Activated T-cell treated with anti-CD3 and anti-CD28 coated beads for 4 hours (primary cell): ENCODE results near the gene MAMDC4.
A peak's percentile ranks its signal among the peaks of the same experiment; 100 is the strongest.
"Not testable (repeated sequence)": the region's sequence is repeated elsewhere in the genome, so short reads cannot be mapped to it uniquely, and the experiment has no call there.

ENCODE experiments used
- DNase-seq: peaks from one replicate; pipeline ENCODE4 v3.0.0-alpha.2; 2020

The MAMDC4 gene

DNA sequence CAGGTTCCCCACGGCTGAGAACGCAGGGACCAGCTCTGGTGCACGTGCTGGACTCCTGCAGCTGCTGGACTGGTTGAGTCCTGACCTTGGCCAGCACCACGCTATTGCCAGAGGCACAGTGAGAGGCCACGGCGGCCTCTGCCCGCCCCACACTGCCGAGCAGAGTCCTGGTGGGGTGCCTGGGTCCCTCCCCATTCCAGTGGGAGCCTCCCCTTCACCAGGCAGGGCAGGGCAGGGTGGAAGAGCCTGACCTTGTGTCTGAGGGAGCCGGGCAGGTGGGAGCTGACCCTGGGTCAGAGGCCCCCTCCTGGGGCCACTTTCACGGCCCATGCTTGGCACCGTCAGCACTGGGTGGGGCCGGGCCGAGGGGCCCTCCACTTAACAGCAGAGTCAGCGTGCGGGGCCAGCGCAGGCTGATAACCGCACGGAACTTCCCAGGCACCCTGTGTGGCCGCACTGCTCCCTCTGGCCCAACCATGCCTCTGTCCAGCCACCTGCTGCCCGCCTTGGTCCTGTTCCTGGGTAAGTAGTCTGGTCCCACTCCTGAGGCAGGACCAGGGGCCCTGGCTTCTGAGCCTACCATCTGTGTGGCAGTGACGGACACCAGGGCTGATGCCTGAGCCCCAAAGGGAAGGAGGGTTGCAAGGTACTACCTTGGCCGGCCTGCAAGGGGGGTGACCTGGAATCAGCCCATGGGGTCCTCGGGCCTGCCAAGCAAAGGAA lies at the start of gene MAMDC4:
Gene MAMDC4 (plus strand): TSS at position 406 of the 723 bp plus-strand sequence. CDS start 71 bp downstream, at position 477.
- no peak for DNase-seq

DNA sequence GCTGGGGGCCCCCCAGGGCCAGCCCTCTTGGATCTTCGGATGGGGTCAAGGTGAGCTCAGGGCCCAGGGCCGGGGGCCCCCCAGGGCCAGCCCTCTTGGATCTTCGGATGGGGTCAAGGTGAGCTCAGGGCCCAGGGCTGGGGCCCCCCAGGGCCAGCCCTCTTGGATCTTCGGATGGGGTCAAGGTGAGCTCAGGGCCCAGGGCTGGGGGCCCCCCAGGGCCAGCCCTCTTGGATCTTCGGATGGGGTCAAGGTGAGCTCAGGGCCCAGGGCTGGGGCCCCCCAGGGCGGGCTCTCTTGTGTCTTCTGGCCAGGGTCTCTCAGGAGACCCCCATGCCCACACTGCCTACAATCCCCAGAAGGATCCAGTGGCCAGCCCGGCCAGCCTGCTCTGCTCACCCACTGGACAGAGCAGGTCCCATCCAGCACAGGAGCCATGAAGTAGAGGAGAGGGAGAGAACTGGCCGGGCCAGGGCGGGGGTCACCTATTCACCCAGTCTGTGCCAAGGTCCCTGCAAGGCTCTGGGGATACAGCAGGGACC lies 49.1 kb upstream of the MAMDC4 start:
- not testable (repeated sequence) for DNase-seq

DNA sequence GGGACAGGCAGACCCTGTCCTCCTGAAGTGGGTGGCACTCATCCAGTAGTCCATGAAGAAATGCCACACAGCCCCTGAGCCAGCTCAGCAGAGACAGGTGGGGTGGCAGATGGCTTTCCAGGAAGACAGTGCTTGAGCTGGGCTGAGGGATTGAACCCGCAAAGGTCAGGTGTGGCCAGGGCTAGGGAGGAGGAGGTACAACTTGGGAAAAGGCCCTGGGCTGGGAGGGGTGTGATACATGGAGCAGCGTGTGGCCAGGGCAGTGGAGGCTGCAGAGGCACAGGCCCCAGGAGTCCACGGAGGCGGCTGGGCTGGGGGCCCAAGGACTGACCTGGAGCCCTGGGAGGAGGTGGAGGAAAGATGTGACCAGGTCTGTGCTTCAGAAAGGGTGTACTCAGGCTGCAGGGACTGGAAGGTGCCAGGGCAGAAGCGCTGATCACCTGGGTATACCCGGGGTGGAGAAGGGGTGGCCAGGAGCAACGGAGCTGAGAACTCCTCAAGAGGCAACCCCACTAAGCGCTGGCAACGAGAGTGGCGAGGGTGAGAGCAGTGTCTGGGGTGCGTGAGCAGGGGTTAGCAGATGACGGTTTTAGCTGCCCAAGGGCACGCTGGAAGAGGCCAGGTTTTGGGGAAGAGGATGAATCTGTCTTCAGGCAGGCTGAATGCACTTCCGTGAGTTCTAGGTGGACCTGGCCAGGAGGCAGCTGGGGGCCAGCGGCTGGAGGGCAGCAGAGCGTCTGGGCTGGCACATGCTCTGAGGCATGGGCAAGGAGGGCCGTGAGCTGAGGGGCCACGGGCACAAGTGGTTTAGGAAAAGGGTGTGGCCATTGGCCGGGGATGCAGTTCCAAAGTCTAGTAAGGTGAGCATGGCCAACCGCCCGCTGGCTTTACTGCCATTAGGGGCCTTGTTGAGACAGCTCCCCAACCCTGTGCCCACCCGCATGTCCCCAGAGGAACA lies 48.3 kb upstream of the MAMDC4 start:
- no peak for DNase-seq

DNA sequence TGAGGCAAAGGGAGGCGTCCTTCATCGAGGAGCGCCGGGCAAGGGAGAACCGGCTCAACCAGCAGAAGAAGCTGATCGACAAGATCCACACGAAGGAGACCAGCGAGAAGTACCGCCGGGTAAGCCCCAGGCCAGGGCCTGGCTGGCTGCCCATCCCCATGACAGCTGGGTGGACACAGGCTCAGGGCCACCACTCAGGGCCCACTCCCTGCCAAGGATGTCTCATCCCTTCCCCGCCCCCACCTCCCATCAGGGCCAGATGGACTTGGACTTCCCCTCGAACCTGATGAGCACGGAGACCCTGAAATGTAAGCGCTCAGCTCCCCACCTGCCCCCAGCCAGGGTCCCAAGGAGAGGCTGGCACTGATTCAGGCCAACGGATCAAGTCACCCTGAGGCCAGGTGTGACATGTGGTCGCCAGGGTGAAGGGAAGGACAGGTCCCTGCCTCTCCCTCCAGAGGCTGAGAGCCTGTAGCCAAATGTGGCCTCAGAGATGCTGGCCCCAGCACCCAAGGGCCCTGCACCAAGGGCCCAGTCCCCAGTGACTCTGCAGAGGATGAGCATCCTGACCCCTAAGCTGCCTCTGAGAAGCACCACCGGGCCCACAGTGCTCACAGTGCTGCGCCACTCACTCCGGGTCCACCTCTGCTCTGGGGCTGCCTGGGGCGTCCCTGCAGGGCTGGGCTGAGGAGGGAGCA lies 47.5 kb upstream of the MAMDC4 start:
- no peak for DNase-seq

DNA sequence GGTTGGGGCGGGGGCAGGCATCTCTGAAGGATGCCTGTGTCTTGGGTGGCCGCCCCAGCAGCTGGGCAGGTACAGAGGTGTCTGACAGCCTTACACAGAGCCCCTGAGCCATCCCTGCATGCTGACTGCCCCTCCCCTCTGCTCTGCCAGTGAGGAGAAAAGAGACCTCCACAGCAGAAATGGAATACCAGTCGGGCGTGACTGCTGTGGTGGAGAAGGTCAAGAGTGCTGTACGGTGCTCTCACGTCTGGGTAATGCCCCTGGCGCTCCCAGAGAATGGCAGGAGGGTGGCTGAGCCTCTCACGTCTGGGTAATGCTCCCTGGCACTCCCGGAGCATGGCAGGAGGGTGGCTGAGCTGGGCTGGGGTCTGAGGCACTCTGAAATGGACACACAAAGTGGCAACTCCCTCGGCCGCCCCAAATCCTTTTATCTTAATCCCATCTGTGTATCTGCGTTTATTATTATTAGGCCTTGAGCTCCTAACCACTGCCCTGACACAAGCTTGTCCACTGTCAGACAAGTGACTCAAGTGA lies 46.9 kb upstream of the MAMDC4 start:
- DNase-seq = no peak

DNA sequence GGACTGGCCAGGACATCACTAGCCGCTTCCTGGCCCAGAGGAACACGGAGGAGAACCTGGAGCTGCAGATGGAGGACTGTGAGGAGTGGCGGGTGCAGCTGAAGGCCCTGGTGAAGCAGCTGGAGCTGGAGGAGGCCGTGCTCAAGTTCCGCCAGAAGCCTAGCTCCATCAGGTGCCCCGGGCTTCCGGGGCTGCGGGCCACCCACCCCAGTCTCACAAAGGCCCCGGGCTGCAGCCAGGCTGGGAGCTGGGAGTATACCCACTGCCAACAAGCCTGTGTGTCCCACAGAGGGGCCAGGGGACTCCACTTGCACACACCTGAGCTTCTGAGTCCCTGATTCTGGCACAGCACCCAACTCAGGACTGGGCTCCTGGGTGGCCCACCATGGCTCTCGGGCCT lies 46.1 kb upstream of the MAMDC4 start:
- no peak for DNase-seq

DNA sequence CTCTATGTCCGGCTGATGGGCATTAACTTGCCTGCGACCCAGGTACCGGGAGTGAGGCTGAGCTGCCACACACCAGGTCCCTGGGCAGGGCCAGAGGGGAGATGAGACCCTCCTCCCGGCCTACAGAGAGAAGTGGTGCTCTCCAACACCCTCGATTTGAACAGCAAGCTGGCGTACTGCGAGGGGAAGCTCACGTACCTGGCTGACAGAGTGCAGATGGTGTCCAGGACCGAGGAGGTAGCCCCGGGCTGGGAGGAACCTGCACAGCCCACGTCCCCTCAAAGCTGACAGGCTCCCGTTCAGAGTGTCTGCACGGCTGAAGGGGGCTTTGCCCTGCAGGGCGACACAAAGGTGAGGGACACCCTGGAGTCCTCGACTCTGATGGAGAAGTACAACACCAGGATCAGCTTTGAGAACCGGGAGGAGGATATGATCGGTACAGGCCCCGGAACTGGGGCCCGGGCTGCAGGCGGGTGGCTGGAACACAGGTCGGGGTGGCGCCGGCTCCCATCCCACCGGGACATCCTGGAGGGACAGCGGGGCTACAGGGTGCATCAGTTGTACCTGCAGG lies 45.4 kb upstream of the MAMDC4 start:
- no peak for DNase-seq

DNA sequence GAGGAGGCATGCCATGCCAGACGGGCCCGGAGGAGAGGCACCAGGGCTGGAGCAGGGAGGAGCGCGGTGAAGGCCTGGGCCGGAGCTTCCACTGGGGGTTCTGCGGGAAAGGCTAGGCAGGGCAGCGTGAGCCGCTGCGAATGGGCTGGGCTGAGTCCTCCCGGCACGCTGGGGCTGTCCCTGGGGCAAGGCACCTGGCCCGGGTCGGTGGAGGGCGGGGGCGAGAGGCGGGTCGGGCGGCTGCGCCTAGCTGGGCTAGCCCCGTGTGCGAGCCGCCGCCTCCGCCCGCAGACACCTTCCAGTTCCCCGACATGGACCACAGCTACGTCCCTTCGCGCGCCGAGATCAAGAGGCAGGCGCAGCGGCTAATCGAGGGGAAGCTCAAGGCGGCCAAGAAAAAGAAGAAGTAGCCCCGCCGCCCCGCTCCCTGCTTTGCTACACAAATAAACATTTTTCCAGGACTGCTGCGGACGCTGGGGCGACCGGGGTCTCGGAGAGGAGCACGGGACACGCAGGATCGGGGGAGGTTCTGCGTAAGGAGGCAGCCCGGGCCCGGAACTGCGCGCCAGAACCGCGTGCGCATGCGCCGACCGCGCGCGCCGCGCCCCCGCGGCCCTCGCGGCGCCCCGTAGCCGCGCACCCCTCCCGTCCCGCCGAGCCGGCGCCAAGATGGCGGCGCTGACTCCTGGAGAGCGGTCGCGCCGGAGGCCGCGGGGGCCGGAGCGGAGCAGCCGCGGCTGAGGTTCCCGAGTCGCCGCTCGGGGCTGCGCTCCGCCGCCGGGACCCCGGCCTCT lies 44.7 kb upstream of the MAMDC4 start, which contains the start of gene RABL6:
Gene RABL6 (plus strand): TSS at position 668 of the 794 bp plus-strand sequence. CDS start 249 bp downstream, outside the sequence.
- DNase-seq = peak; percentile 67

DNA sequence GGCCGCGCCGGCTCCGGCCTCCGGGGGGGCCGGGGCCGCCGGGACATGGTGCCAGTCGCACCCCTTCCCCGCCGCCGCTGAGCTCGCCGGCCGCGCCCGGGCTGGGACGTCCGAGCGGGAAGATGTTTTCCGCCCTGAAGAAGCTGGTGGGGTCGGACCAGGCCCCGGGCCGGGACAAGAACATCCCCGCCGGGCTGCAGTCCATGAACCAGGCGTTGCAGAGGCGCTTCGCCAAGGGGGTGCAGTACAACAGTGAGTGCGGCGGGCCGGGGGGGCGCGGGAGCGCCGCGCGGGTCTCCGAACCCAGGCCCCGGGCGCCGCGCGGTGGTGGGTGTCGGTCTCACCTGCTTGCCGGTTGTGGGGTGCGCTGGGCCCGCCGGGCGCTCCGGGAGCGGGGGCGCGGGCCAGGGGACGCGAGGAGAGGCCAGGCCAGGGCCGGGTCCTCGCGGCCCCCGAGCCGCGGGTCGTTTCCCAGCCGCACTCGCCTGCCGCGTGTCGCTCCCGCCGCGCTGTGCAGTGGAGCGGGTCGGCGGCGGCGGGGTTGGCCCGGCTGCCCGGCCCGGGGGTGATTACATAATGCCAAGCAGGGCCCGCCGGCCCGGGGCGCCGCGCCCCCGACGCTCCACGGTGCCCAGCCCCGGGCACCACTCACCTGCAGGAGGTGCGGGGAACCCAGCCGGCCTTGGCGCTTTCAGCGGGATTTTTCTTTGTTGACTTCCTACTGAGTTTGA lies 43.9 kb upstream of the MAMDC4 start:
- peak; percentile 34 for DNase-seq

DNA sequence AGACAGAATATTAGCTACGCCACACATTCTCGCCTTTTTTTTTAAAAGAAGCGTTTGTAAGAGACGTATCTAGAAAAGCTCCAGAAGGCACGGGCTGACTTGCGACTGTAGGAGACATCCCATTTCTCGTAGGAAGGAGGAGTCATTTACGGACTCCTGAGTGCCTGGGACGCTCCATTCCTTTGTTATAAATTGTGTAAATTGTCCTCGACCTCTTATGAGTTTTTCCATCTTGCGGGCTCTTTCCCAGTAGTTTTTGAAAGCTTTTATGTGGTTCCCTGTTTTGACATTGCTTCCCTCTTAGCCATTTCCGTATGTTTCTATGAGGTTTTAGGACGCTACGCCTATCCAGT lies 43.4 kb upstream of the MAMDC4 start:
- no peak for DNase-seq

DNA sequence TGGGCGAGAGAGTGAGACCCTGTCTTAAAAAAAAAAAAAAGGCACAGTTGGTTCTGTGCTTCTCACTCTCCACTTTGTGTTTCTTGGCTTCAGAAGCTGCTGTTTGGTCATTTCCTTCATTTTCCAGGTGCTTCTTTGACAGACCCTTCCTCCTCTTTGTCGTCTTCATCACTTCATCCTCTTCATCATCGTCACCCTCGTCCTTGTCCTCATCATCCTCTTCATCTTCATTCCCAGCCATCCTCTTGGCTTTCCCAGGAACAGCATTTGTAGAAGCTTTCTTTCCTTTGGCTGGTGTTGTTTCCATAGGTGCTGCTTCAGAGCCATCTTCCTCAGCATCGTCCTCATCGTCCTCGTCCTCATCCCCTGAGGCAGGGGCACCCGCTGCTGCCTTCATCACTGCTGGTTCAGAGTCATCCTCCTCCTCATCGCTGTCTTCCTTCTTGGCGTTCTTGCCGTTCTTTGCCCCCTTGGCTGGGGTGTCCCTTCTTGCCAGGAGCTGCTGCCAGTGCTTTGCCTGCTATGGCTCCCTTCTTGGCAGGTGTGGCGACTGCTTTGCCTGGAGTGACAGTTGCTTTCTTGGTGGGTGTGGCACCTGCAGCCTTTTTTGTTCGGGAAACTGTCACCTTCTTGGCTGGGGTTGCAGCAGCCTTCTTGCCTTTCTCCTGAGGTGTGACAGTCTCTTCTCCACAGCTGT lies 37.3 kb upstream of the MAMDC4 start:
- DNase-seq = no peak

DNA sequence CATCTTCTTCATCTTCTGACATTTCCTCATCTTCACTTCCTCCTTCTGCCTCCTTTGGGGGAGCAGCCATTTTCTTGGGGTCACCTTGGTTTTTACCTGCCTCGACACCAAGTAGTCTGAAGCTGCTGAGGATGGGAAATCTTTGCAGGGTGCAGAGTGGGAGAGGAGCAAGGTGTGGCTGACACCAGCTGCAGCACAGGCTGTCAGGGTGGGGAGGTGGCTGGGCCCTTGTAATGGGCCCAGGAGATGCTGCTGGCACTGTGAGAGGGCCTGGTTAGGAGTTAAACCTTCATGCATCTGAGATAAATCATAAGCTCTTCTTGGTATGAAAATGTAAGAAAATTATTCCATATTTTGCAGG lies 36.7 kb upstream of the MAMDC4 start:
- no peak for DNase-seq

DNA sequence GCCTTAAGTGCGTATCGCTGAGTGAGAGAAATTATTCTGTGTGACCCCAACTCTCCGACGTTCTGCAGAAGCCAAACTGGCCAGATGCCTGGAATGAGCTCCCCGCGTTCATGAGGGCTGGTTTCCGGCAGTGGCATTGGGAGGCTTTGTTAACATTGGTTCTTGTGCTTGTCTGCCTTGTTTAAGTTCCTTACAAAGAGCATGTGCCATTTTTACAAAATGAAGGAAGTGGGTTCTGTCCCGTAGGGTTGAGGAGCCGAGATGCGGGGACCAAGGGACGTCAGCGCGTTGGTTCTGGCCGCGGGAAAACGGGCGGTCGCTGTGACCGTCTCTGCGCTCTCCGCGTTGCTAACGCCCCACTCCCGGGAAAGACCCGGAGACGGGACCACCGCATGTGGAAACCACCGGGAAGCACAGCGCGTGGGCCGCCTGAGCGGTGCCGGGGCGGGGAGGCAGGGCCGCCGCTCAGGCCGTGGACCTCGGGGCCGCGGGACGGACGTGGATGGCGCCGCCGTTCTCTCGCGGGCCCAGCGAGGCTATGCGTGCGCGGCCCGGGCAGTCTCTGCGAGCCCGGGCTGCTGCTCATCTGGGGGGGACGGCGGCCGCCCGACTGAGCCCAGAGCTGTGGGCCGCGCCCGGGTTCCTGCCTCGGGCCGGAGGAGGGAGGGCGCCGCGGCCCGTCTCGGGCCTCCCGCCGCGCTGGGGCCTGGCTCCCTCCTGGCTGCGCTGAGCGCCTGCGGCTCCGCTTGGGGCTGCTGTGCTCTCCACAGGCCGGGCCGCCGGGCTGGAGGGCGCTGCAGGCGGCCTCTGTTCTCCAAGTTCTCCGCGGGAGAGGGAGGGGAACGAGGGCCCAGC lies 30.9 kb upstream of the MAMDC4 start:
- no peak for DNase-seq

DNA sequence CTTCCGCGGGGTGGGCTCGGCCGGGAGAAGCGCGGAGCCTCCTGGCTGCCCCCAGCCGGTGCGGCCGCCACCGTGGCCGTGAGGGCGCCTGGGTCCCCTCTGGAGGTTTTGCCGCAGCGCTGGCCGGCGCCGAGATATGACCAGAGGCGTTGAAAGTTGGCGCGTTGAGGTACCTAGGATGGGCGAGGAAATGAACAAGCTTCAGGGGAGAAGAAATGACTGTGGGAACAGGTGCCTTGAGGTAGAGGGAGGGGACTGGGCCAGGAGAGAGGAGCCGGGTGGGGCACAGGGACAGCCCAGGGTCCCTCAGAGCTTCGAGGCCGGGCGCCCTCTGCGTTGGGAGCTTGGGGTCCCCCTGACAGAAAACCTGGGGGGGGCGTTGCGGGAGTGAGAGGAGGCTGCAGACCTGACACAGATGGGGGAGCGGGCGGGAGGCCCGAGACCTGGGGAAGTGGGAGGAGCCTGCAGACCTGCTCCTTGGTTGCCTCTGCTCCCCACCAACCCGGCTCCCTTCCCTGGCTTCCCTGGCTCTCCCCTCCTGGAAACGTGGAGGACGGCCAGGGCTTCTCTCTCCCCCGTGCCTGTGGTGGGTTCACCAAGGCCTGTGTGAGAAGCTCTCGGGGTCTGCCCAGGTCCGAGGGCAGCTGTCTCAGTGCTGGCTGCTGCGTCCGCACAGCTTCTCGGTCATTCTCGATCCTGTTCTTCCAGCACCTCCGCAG lies 30.2 kb upstream of the MAMDC4 start:
- no peak for DNase-seq

DNA sequence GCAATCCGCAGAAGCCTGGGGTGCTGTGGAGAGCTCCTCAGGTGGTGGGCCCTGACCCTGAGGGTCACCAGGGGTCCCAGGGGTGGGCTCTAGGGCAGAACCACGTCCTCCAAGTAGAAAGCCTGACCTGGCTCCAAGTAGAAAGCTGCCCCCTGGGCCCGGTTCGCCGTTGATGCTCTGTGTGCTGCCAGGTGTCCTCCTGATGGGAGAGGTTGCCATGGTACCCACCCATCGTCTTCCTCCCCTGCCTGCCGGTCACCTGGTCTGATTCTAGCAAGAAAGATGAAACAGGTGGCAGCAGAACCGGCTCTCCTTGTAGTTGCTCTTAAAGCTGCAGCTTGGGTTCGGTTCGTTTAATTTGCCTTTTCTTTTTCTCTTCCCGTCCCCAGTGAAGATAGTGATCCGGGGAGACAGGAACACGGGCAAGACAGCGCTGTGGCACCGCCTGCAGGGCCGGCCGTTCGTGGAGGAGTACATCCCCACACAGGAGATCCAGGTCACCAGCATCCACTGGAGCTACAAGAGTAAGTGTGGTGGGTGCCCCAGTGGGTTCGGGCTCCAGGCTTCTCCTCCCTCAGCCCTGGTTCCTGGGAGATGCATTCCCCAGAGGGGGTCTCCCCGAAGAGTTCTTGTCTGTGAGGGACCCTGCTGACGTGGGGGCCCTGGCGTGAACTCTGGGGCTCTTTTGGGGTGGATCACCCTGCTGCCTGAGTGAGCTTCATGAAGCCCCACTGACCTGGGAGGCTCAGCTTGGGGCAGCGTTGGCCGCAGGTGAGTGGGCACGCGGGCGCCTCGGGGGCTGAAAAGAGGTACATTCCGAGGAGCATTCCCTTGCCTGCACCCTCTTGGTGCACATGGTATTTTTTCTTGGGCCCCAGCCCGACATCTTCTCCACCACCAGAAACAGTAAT lies 28.8 kb upstream of the MAMDC4 start:
- DNase-seq = no peak

DNA sequence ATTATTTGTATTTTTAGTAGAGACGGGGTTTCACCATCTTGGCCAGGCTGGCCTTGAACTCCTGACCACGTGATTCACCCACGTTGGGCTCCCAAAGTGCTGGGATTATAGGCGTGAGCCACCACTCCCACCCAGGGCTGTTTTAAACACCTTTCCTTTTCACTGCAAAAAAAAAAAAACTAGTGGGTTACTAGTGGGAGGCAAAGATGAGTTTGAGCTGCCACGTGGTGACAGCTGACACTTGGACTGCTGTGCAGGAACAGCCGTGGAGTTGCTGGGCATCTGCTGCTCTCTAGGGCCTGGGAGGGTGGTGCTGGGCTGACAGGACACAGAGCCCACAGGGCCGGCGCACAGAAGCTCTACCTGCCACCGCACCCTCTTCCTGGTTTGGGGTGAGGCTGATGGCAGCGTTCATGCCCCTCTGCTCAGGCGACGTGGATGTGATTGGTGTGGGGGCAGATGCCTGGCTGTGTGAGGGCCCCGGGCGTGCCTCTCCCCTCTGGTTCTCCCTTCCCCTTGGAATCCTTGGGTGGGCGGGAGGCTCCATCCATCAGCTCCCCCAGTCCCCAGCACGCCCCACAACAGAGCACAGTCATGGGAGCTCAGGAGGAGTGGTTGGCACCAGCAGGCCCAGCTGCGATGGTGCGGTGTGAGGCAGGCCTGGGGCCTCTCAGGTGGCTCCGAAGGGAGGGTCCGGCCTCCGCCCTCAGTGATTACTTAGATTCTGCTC lies 27.5 kb upstream of the MAMDC4 start:
- DNase-seq = no peak
